Activated CD8-positive, alpha-beta memory T cell treated with anti-CD3 and anti-CD28 coated beads for 1 hour (primary cell): ENCODE data around the gene ACOX2.

Experiments
- DNase-seq, 2 donors: peaks; one replicate each; pipeline ENCODE4 v3.0.0-alpha.2; 2020; ENCODE audit warnings: low read depth in 1 of 2; ENCODE audit errors: extremely low read depth in 1 of 2

ACOX2 gene

GRCh38 chr3:58514405-58514804 lies 22.6 kb downstream of the ACOX2 start:
- DNase-seq: no peak

GRCh38 chr3:58508437-58508836 lies 28.6 kb downstream of the ACOX2 start:
- no peak for DNase-seq

GRCh38 chr3:58507356-58508078 lies 29.5 kb downstream of the ACOX2 start:
- DNase-seq: no peak

GRCh38 chr3:58502872-58503271 lies 34.1 kb downstream of the ACOX2 start:
- DNase-seq: no peak

GRCh38 chr3:58497097-58497496 lies 39.9 kb downstream of the ACOX2 start:
- no peak for DNase-seq

GRCh38 chr3:58496206-58496857 lies 40.7 kb downstream of the ACOX2 start:
- no peak for DNase-seq

- DNase-seq: no peak
Measured at GRCh38 chr3:58495101-58495500, 41.9 kb downstream of the ACOX2 start.

GRCh38 chr3:58494107-58494506 lies 42.9 kb downstream of the ACOX2 start:
- no peak for DNase-seq

- no peak for DNase-seq
Measured at GRCh38 chr3:58492494-58492905, 44.5 kb downstream of the ACOX2 start.

- DNase-seq: peak; percentile 52 to 82
Measured at GRCh38 chr3:58491506-58492402, 45.2 kb downstream of the ACOX2 start, which contains the start of gene KCTD6. TSS of gene KCTD6 (plus strand) at chr3:58492096. CDS start at chr3:58498756, 6,660 bp downstream.

- no peak for DNase-seq
Measured at GRCh38 chr3:58490860-58491501, 46.0 kb downstream of the ACOX2 start.

- DNase-seq: no peak
Measured at GRCh38 chr3:58488967-58489366, 48.0 kb downstream of the ACOX2 start.

- no peak for DNase-seq
Measured at GRCh38 chr3:58487140-58487886, 49.7 kb downstream of the ACOX2 start.

GRCh38 chr3:58485801-58486435 lies 51.1 kb downstream of the ACOX2 start:
- DNase-seq: no peak

- DNase-seq: no peak
Measured at GRCh38 chr3:58484722-58485069, 52.3 kb downstream of the ACOX2 start.

GRCh38 chr3:58484045-58484721 lies 52.8 kb downstream of the ACOX2 start:
- DNase-seq: no peak

GRCh38 chr3:58482917-58483636 lies 53.9 kb downstream of the ACOX2 start:
- DNase-seq: no peak

GRCh38 chr3:58480309-58480708 lies 56.7 kb downstream of the ACOX2 start:
- no peak for DNase-seq

- no peak for DNase-seq
Measured at GRCh38 chr3:58478781-58479180, 58.2 kb downstream of the ACOX2 start.
